GM19099 (cell line): ENCODE measurements around the gene PRKCZ.

Experiments used
- POLR2A ChIP-seq: IDR thresholded peaks from 3 replicates; pipeline ENCODE4 v1.6.1; 2011; ENCODE audit warnings: low read depth; ENCODE audit not compliant: insufficient read length; ENCODE audit errors: extremely low read depth

Gene PRKCZ

DNA sequence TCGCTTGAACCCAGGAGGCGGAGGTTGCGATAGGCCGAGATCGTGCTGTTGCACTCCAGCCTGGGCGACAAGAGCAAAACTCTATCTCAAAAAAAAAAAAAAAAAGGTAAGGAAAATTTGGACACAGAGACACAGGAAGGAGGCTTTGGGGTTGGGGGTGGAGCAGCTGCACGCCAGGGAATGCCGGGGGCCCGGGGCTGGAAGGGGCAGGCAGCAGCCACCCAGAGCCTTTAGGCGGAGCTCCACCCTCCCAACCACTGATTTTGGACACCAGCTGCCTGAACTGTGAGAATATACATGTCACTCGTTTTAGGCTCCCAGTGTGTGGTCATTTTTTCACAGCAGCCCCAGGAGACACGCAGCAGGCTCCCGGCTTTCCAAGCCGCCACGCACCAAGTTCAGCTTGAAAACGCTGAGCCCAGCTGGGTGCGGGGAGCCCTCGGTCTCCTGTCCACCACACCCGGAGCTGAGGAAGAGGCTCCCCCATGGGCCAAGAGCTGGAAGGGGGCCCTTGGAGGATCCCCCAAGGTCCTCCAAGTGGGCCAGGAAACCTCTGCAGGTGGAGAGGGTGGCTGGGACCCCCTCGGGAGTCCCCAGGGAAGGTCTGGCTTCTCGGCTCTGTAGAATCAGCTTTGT is 150.2 kb downstream of the PRKCZ start:
- no peak for TF ChIP-seq POLR2A

DNA sequence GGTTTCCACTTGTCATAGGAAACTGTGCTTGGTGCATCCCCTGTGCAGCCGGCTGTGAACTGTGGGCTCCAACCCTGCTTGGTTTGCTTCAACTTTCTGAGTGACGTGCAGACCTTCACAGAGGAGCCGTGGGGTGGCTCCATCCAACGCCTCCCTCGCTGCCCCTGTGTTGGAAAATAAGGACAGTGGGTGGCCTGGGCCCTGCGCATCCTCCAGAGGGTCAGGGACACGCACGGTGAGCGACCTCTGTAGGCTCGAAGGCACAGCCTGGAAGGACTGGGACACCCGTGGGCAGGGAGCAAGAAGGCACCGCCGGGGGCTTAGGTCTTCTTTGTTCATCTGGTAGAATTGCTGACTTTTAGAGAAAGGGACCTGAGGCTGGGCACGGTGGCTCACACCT is 150.9 kb downstream of the PRKCZ start:
- no peak for TF ChIP-seq POLR2A

DNA sequence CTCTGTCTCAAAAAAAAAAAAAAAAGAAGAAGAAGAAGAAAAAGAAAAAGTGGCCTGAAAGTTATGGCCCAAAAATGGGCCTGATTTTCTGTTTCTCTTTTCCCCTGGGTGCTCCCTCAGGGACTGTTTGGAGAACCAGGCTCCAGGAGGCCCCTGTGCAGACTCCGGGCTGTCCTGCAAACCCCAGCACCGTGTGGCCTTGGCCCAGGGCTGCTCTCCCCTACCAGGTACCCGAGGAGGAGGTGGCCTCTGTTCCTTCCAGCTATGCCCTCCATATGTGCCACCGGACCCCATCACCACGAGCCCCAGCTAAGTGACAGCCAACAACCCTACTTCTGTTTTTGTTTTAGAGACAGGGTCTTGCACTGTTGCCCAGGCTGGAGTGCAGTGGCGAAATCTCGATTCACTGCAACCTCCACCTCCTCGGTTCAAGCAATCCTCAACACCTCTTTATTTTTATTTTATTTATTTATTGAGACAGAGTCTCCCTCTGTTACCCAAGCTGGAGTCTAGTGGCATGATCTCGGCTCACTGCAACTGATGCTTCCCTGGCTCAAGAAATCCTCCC is 151.9 kb downstream of the PRKCZ start:
- TF ChIP-seq POLR2A: no peak

DNA sequence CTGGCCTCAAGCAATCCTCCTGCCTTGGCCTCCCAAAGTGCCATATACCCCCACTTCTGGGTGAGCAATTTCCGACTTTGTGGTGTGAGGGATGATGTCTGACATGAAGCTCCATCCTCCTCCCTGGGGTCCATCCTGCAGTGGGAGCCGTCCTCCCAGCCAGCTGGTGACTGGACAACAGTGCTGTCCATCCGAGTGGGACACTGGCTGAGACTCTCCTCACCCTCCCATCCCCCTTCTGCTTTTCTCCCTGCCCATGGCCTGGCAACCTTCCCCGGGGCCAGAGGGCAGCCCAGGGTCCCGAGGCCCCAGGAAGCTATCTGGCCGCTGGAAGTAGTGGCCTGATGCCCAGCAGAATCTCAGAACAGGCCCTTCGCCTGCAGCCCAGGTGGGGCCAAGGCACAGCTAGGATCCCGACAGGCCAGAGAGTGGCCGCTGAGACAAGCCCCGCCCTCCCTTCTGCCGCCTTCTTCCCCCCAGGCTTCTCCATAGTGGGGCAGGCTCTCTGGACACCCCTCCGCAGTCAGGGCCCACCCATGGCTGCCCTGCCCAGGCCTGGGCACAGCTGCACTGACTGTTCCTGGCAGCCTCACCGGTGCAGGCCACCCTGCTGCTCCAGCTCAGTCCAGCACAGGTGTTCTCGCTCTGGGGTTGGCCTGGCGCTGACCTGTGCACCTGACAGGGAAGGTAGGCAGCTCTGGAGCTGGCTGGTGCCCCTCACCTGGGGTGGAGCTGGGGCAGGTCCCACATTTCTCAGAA is 152.8 kb downstream of the PRKCZ start:
- no peak for TF ChIP-seq POLR2A

DNA sequence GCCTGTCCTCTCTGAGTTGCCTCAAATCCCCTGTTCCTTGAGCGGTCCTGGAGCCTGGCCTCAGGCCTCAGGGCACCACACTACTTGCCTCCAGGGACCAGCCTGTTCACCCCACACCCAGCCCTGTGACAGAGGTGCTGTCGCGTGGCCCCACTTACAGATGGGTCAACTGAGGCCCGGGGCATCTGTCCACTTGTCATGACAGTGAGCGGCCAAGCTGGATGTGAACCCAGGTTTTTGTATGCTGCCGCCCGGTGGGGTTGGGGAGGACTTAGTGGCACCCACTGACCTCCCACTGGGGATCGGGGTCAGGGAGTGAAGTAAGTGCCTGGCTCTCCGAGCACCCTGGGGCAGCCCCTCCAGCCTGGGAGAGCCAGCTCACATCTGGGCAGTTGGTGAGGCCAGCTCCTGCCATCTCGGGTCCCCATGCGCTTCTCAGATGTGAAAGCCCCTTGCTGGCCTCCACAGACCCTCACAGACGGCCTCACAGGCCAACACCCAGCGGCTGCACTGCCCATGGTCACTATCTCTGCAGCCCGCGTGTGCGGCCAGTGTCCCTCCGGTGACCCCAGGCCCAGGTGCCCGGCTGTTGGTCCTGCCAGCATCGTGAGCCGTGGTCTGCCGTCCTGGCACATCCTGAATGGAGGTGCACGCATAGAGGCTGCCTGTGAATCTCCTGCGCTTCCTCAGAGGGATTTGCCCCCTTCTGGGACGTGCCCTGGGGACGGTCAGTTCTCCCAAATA is 153.6 kb downstream of the PRKCZ start:
- TF ChIP-seq POLR2A: no peak

DNA sequence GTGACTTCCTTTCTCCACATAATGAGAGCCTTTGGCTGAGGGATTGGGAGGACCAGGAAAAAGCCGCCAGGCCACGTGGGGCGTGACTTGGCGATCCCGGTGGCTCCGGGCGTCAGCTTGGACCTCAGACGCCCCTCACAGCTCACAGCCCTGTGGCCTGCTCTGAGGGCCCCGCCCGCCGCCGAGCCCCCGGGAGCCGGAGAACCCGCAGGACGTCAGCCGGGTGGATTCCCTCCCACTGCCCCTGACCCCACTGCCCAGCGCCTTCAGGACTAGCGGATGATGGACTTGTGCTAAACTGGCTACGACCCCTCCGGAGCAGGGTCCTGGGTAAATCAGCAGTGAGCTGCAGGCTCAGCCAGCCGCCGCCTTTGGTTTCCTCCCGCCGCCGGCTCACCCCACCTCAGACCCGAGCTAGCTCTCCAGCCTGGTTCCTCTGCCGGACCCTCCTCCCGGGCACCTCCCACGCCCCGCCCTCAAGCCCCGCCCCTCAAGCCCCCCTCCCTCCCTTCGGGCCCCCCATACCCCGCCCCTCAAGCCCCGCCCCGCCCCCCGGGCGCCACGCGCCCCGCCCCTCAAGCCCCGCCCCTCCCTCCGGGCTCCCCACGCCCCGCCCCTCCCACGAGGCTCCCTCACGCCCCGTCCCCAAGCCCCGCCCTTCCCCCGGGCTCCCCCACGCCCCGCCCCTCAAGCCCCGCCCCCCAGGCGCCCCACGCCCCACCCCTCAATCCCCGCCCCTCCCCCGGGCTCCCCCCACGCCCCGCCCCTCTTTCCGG is 154.4 kb downstream of the PRKCZ start:
- TF ChIP-seq POLR2A: no peak

DNA sequence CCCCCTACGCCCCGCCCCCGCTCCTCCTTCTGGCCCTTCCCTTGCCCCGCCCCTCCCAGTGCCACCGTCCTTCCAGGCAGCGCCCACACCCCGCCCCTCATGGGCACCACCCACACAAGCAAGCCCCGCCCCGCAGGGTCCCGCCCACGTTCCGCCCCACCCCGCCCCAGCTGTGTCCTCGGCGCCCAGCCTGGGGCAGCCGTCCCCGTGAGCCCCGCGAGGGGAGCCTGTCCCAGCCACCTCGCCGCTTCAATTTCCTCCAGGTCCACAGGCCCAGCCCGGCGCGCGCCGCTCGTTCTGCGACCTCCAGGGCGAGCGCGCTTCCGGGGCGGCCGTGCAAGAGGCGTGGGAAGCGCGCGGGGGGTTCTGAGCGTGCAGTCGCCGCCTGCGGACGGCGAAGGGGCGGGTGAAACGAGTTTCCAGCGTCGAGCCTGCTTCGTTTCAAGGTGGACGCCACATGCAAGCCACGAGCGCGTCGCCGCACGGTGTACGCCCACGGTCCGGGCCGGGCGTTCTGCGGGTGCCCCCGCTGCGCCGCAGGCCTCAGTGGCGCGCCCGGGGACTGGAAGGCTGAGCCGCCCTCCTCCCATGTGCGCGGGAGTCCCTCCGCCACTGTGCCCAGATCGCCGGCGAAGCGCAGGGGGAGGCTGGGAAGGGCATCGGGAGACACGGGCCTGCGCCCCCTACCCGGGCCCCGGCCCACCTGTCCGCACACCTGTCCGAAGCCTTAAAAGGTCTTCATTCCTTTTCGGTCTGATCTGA is 155.2 kb downstream of the PRKCZ start:
- peak; percentile 25 for TF ChIP-seq POLR2A

DNA sequence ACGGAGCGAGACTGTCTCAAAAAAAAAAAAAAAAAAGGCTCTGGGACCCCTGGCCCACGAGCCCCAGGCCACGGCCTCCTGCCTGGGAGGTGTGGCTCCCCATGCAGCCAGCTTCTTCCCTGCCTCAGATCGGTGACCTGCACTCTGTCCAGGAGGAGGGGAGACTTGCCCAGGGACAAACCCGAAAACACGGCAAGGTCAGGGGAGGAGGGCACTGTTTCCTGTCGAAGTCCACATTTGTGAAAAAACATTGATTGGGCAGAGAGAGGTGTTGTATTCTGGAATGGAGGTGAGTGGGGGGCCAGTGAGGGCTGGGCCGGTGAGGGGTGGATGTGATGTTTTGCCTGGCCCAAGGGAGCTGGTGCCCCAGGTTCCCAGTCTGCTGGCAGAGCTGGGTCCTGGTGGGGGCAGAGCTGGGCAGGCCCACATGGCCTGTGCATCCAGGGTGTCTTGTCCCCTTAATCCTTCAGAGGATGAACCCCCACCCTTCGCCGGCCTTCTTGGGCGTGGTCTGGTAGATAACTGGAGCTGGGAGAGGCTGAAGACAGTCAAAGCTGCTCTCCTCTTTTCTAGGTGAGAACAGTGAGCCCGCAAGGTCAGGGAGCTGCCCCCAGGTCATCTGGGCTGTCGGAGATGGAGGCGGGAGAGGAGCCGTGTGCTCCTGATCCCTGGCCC is 156.7 kb downstream of the PRKCZ start:
- TF ChIP-seq POLR2A: no peak

DNA sequence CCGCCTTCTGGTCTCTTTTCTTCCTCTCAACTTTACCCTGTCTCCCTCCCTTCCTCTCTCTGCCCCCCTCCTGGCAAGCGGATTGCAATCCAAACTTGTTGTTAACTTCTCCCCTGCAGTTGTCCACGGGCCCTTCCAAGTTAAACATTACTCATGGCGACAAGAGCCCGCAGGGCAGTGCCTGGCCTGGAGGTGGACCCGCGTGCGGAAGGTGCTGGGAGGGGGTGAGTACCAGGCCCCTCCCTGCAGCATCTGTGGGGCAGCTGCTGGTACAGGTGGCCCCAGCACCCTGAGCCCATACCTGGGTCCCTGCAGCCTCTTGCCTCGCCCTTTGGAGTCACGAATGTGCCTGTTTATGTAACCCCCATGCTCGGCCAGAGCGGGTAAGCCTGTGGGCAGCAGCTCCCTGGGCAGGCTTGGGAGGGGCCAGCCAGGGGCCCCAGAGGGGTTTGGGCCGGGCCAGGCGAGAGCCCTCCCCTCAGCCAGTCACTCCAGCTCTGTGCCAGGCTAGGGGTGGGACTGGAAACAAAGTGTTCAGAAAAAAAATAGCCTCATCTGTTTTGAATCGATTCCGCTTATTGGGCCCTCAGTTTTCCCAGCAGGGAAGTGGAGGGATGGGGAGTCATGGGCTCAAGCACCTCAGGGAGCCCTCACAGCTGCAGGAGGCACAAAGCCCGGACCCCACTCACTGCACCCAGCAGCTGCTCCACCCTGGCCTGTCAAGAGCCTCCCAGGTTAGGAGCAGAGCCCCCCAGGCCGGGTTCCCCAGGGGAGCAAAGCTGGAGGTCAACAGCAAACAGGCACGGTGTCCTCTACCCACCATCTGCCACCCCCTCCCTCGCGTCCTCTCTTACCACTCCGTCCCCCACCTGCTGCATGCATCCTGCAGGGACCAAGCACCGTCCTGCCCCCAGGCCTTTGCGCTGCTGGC is 158.4 kb downstream of the PRKCZ start:
- no peak for TF ChIP-seq POLR2A

DNA sequence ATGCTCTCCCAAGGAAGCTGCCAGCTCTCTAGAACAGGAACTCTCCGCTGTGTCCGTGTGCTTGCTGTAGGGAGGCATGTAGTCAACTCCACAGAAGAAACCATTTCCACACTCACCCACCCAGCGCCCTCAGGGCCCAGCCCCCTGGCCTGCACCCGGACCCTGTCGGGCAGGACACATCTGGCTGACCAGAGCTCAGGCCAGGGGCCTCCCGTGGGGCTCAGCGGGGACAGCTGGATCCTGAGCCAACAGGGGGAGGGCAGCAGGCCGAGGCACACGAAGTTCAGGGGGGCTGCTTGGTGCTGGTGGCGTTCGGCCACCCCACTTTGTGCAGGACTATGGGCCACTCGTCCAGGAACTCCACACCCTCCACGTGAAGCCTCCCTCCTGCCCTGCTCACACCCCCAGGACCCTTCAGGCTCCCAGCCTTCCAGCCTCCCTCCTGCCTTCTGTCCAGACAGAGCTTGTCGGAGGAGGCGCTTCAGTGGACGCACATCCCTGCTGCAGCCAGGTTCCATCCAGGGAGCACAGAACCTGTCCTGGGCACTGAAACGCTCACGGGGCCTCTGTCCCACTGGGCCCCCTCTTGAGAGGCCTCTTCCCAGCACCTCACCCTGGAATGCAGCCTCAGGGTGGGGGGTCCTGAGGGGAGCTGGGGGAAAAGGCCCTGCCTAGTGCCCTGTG is 159.3 kb downstream of the PRKCZ start:
- TF ChIP-seq POLR2A: no peak

DNA sequence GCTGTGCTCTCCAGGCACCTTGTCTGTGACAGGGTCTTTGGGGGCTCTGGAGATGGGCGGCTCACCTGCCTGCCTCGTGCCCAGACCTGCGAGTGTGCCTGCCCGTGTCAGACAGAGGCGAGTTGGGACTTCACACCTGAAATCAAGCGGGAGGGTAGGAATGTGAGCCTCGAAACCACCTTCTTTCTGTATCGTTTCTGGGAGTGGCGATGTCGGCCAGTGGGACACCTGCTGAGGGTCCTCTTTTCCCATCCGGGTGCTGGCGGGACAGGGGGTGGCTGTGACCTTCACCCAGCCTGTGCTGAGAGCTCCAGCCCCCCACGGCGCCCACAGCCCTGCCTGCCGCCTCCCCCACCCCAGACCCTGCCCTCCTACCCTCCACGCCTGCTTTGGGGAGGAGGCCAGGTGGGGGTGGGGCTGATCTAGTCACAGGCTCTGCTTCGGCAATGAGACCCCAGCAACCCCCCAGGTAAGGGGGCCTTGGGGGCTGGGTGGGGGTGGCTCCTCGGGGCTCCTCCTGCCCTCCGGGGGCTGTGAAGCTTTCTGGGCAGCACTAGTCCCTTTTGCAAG is 160.0 kb downstream of the PRKCZ start:
- TF ChIP-seq POLR2A: no peak

DNA sequence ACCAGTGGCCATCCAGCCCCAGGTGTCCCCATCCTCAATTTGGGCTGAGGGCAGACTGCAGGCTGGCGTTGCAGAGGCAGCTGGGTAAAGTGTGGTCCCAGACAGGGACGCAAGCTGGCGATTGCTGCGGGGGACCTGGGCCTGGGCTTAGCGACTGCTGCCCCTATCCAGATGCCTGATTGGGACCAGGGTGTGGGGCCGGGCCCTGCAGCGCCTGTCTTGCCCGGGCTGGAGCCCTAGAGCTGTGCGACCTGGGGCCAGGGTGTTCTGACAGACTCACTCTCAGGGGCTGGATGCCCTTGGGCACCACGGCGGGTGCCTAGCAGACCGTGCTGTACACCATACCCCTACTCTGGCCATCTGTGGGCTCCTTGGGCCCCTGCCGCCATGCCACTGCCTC is 160.6 kb downstream of the PRKCZ start:
- TF ChIP-seq POLR2A: no peak
